Thyroid gland (tissue), 4 donors: ENCODE results near the gene GPRIN2. TPM values are rescaled to one million over a fixed set of nuclear protein-coding genes. Genes with fewer than 3 reads are reported as not detected.
"Not testable (repeated sequence)": the region's sequence is repeated elsewhere in the genome, so short reads cannot be mapped to it uniquely, and the experiment has no call there.

Experiments
- DNase-seq, 2 donors: peaks; one replicate each; pipeline ENCODE4 v3.0.0-alpha.2; 2019
- H3K27ac ChIP-seq, 3 donors: fragments of 200-600 bp; sonication (generic); 1 replicate in 2 of 3; 2 replicates in 1 of 3; pipeline ENCODE4 v1.5.1; 2016 to 2019; ENCODE audit warnings: mild to moderate bottlenecking in 1 of 3, moderate library complexity in 1 of 3
- H3K27me3 ChIP-seq: fragments of 200-600 bp; sonication (generic); one replicate; pipeline ENCODE4 v1.5.1; 2019
- H3K36me3 ChIP-seq, 2 donors: fragments of 200-600 bp; sonication (generic); one replicate each; pipeline ENCODE4 v1.5.1; 2016 to 2019
- H3K4me1 ChIP-seq, 2 donors: fragments of 200-600 bp; sonication (generic); one replicate each; pipeline ENCODE4 v1.5.1; 2017 to 2019
- H3K4me3 ChIP-seq, 3 donors: fragments of 200-600 bp; sonication (generic); replicated peaks in 1 of 3; 1 replicate in 2 of 3; 2 replicates in 1 of 3; pipeline ENCODE4 v1.5.1; 2016; ENCODE audit warnings: mild to moderate bottlenecking in 1 of 3
- H3K9me3 ChIP-seq: fragments of 200-600 bp; sonication (generic); one replicate; pipeline ENCODE4 v1.5.1; 2017
- CTCF ChIP-seq, 6 experiments: fragments of 200-600 bp in 3 of 6; fragments of 450-650 bp in 3 of 6; sonication (generic) in 3 of 6; IDR thresholded peaks; one replicate each; pipeline ENCODE4 v1.5.1; 2016 to 2019; ENCODE audit warnings: antibody characterized with exemption in 6 of 6, mild to moderate bottlenecking in 2 of 6, inconsistent platforms in 1 of 6, moderate library complexity in 1 of 6
- POLR2A ChIP-seq, 2 donors: fragments of 450-650 bp; IDR thresholded peaks; one replicate each; pipeline ENCODE4 v1.6.1; 2017; ENCODE audit warnings: antibody characterized with exemption in 2 of 2, mild to moderate bottlenecking in 2 of 2, moderate library complexity in 1 of 2
- WGBS, 2 donors: methylation state at CpG; one replicate each; pipeline ENCODE4 v1.1.5; 2017; 5-methylcytosine and 5-hydroxymethylcytosine counted together
- intact Hi-C: fragments of 100-400 bp; cut with DNase I; formaldehyde crosslinking; loops from one replicate; pipeline ENCODE4 v1.15.1; 2023
- total RNA-seq, 4 donors: library from RNA; depleted of rRNA; stranded (reverse); fragments of >200 nt; gene quantifications; one replicate each; pipeline ENCODE4 v1.2.3, GENCODE V29; 2016

GPRIN2 gene
- 10 to 100 TPM in 2 of 4 donors, 1 to 10 TPM in 2; 9.1 to 14.7 (median 10.6) TPM for total RNA-seq

GRCh38 chr10:46556515-46557318, at the start of gene GPRIN2:
Gene GPRIN2, minus strand, starts transcription at chr10:46556658. Its CDS starts 5,922 bp downstream, at chr10:46550736.
- Histone ChIP-seq H3K27ac (no peak within 1 kb of the TSS), H3K36me3 (no peaks in the 10 kb centered on the region), H3K4me3 (peak within 1 kb of the TSS in 2 of 3 donors; percentile 17 to 62), H3K27me3 (no peaks in the 10 kb centered on the region), H3K4me1 (peaks cover 0 to 13% of the 10 kb centered on the region in 2 donors), H3K9me3 (no peaks in the 10 kb centered on the region)
- peak; percentile 74 for DNase-seq
- TF ChIP-seq POLR2A (IDR thresholded peaks at IDR 0.05), result peak in 1 of 2 donors; percentile 48
- TF ChIP-seq CTCF (IDR thresholded peaks at IDR 0.05), result no peak
- 5 to 6% methylated on average over 49 to 59 of the region's 74 CpGs for WGBS, 2 donors
- intact Hi-C loops, result no loop called here

- intact Hi-C loops, H3K9me3 ChIP-seq, H3K27me3 ChIP-seq, H3K4me1 ChIP-seq, DNase-seq, H3K27ac ChIP-seq, H3K4me3 ChIP-seq, H3K36me3 ChIP-seq: not testable (repeated sequence)
- WGBS, 2 donors, result 14 to 80% methylated on average over 1 of the region's 1 CpG
These were observed 44.1 kb upstream of the GPRIN2 start for GRCh38 chr10:46600516-46600915.

GRCh38 chr10:46597616-46598246, 41.3 kb upstream of the GPRIN2 start:
- H3K36me3 ChIP-seq, H3K9me3 ChIP-seq, intact Hi-C loops, H3K27ac ChIP-seq, H3K4me1 ChIP-seq, H3K27me3 ChIP-seq: not testable (repeated sequence)
- TF ChIP-seq CTCF (IDR thresholded peaks at IDR 0.05), result peak in 1 of 6 experiments; percentile 9
- H3K4me3 ChIP-seq, result peak overlapping the region in 1 of 3 donors; percentile 39
- 3 to 10% methylated on average over 13 to 18 of the region's 44 CpGs for WGBS, 2 donors
- DNase-seq, result peak; percentile 9 to 20

- H3K36me3 ChIP-seq, intact Hi-C loops, H3K4me3 ChIP-seq, H3K27ac ChIP-seq, H3K27me3 ChIP-seq, H3K4me1 ChIP-seq, DNase-seq, H3K9me3 ChIP-seq: not testable (repeated sequence)
- 24 to 79% methylated on average over 2 of the region's 4 CpGs for WGBS, 2 donors
These were observed 40.1 kb upstream of the GPRIN2 start for GRCh38 chr10:46596570-46596969.

DNA sequence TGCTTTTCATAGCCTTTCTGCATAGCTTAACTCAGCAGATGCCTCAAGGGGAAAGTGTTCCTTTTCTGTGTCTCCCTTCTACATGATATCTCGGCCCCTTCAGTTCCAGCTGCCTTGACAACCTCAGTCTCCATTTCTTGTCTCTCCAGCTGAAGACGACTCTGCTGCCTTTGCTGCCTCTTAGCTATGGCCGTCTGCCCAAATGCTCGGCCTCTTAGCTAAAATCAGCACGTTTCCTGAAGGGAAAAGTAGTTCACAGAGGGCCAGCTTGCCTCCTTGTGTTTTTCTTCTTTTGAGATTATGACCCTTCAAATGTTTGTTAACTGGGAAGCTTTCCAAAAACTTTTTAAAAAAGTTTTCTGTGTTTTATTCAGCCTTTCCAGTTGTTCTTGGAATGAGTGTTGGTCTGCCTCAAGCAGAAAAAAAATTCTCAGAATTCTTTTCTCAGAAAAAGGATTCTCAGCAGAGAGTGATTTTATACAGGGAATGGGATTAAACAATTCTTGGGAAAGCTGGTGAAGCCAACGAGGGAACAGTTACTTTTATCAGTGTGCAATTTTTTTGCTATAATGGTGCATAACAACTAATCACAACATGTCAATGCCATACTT, 38.1 kb upstream of the GPRIN2 start:
- H3K36me3 ChIP-seq, H3K27me3 ChIP-seq, intact Hi-C loops, H3K4me1 ChIP-seq, H3K9me3 ChIP-seq, H3K4me3 ChIP-seq, H3K27ac ChIP-seq: not testable (repeated sequence)
- 6 to 10% methylated on average over 5 of the region's 6 CpGs for WGBS, 2 donors
- DNase-seq, result peak; percentile 23 to 25

DNA sequence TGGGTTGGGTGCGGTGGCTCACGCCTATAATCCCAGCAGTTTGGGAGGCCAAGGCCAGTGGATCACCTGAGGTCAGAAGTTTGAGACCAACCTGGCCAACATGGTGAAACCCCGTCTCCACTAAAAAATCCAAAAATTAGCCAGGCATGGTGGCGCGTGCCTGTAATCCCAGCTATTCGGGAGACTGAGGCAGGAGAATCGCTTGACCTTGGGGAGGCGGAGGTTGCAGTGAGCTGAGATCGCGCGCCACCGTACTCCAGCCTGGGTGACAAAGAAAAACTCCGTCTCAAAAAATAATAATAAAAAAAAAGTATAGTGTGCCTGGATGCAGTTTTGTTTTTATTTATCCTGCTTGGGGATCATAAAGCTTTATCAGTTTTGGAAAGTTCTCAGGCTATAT, 36.8 kb upstream of the GPRIN2 start:
- 97% methylated on average over 13 of the region's 13 CpGs for WGBS, 2 donors
- intact Hi-C loops, result not testable (repeated sequence)

DNA sequence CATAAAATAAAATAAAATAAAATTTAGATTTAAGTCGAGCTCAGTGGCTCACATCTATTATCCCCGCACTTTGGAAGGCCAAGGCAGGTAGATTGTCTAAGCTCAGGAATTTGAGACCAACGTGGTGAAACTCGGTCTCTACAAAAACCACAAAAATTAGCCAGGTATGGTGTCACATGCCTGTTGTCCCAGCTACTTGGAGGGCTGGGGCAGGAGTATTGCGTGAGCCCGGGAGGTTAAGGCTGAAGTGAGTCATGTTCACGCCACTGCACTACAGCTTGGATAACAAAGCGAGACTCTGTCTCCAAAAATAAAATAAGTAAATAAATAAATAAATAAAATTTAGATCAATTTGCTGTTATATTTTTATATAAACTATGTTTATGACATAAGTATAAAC, 34.6 kb upstream of the GPRIN2 start:
- H3K4me3 ChIP-seq, intact Hi-C loops, H3K9me3 ChIP-seq, DNase-seq, H3K4me1 ChIP-seq, H3K27ac ChIP-seq, H3K27me3 ChIP-seq, H3K36me3 ChIP-seq: not testable (repeated sequence)
- no CpG with 5 or more reads among the region's 8 CpGs for WGBS, 2 donors

More for the DNA sequence above, 36.8 kb upstream of the GPRIN2 start:
- not testable (repeated sequence) for H3K36me3 ChIP-seq, H3K4me3 ChIP-seq, H3K4me1 ChIP-seq, H3K9me3 ChIP-seq, H3K27me3 ChIP-seq, DNase-seq, H3K27ac ChIP-seq

- H3K36me3 ChIP-seq, H3K27ac ChIP-seq, H3K27me3 ChIP-seq, H3K4me1 ChIP-seq, intact Hi-C loops, DNase-seq, H3K9me3 ChIP-seq, H3K4me3 ChIP-seq: not testable (repeated sequence)
- no CpG with 5 or more reads among the region's 3 CpGs for WGBS, 2 donors
These were observed 33.1 kb upstream of the GPRIN2 start for GRCh38 chr10:46589589-46589988.

DNA sequence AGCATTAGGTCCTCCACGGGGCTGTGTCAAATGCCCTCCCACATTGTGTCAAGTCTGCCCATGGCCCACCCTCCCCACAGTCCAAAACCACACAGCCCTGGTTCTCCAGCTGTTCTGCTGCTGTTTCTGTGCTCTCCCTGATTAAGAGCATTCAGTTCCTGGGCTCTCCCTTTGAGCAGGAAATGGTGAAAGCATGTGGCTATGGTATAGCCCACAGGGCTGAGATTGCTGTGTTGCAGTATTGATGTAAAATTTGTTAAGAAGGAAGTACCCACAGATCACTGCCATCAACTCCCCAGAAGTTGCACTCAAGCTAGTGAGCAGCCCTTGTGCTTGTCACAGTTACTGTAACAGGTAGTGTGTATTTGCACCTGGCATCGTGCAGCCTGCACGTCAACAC, 31.8 kb upstream of the GPRIN2 start:
- H3K36me3 ChIP-seq, H3K27ac ChIP-seq, H3K4me3 ChIP-seq, H3K27me3 ChIP-seq, intact Hi-C loops, H3K9me3 ChIP-seq, H3K4me1 ChIP-seq, DNase-seq: not testable (repeated sequence)
- WGBS, 2 donors, result no CpG with 5 or more reads among the region's 3 CpGs

DNA sequence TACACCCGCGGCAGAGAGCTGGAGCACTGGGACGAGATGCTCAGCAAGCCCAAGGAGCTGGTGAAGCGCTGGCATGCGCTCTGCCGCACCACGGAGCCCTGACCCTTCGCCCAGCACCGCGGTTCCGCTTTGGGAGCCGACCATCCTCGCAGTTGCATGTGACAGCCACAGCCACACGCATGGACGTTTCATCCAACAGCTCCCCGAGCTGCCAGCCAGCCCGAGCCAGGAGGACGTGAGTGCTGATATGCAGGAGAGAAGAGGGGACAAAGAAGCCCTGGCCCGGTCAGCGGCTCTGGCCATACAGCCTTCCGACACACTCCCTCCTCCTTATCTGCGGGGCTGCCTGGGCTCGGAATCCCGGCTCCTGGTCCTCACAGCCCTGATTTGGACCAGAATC, 31.1 kb upstream of the GPRIN2 start:
- H3K9me3 ChIP-seq, H3K27ac ChIP-seq, H3K4me3 ChIP-seq, H3K27me3 ChIP-seq, H3K4me1 ChIP-seq, intact Hi-C loops, DNase-seq, H3K36me3 ChIP-seq: not testable (repeated sequence)
- WGBS, 2 donors, result no CpG with 5 or more reads among the region's 24 CpGs
